Measurements from ENCODE around the gene MAD1L1.

GRCh38 chr7:2199528-2199927, 33.2 kb downstream of the MAD1L1 start:
- TF ChIP-seq POLR2AphosphoS5 (IDR thresholded peaks at IDR 0.05; ENCODE audit: borderline replicate concordance, low read depth, low read length) (no peak), EZH2 (IDR thresholded peaks at IDR 0.05) (no peak)
